DMS153 treated with DMSO at 0.1 percent for 48 hours (cell line): ENCODE measurements around the gene PRPH2.
"Not testable (repeated sequence)": the region's sequence is repeated elsewhere in the genome, so short reads cannot be mapped to it uniquely, and the experiment has no call there.

Experiments
- DNase-seq: peaks from one replicate; lab custom pipeline; 2025; ENCODE audit not compliant: unreplicated experiment; lab: John Stamatoyannopoulos, UW

PRPH2 gene

DNA sequence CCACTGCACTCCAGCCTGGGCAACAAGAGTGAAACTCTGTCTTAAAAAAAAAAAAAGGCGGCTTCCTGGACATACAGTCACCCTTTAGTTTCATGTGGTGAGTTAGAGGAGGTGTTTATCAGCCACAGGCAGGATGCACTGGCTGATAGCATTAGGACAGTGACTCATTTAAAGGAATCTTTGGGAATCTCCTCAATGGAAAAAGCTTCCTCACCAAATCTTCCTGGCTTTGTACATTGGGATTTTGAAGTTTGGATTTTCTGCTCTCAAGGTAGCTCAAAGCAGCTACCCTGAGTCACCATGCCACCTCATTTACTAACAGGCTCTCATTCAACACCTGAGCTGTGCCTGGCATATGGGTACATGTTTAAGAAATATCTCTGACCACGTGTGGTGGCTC is 20.2 kb downstream of the PRPH2 start:
- no peak for DNase-seq

- no peak for DNase-seq
Observed at GRCh38 chr6:42698217-42698616, 24.2 kb downstream of the PRPH2 start.

DNA sequence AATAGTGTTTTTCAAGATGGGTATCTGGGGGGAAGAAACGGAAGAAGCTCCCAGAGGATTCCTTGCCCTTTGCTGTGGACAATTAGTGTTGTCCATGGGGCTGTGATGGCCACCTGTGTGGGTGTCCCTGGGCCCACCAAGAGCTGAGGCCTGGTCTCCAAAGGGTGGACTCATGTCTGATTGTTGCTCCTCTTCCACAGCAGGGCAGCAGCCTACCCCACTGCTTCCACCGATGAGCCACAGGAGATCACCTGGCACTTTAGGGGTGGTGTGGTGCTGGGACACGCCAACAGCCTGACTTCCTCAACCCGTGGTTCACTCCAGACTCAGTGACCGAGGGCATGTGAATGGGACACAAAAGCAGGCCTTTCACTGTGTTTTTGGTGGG is 25.1 kb downstream of the PRPH2 start:
- DNase-seq, result no peak

DNA sequence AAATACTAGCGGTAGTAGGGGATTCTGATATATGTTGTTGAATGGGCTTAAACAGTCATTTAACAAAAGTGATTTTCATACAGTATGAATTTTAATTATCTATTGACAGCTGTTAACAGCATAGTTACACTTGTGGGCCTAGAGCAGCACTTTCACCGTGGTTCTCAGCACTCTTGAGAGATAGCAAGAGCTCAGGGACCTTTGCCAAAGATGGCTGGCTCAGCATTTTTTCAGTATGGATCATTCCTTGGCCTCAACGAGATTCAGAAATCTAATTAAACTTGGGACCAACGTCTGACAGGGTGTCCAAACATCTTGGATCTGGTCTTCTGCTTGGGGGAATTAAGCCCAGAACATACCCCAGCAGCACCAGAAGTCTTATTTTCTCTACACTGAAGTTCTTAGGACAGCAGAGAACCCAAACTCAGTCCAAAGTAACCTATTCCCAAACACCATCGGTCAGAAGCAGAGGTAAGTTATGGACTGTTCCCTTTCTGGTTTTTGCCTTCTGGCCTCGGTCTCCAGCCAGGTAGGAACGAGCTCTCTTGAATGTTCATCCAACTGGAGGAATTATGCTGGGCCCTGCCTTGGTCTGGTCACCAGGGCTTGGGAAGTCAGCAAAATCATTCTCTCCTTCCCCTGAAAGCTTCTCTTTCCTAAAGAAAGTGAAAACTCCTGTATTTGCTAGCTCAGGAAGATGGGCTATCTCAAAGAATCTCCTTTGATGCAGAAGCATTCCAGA is 25.7 kb downstream of the PRPH2 start:
- no peak for DNase-seq

DNA sequence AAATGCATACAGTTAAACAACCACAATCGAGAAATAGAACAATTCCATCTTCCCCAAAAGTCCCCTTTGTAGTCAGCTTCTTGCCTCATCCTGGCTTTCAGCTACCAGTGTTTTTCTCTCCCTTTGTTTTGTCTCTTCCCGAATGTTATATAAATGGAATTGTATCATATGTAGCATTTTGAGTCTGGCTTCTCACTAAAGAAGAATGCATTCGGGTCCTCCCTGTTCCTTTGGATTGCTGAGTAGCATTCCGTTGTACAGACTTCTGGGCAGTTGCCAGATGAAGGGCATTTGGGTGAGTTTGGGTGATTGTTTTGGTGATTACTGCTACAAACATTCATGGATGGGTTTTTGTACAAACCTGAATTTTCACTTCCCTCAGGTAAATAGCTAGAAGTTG is 27.8 kb downstream of the PRPH2 start:
- no peak for DNase-seq

DNA sequence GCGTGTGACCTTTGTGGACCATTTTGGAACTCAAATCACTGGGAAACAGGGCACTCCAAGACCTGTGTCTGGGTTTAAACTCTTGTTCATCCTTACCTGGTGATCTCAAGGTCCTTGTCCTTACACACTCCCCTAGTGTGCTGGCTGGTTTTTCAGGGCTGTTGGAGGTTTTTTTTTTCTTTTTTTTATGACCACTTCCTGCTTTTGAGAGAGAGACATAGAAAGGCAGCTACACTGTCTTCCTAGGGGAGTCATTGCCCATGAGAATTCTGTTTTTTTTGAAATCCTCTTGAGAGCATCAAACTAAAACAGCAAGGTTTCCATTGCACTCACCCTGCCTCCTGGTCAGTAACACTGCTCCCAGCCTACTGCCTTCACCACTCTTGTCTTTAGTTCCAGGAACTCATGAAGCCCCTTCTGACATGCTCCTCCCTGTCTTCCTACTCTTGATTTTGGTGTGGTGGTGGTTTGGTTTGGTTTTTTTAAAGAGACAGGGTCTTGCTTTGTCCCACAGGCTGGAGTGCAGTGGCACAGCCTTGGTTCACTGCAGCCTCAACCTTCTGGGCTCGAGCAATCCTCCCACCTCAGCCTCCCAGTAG is 28.6 kb downstream of the PRPH2 start:
- no peak for DNase-seq

DNA sequence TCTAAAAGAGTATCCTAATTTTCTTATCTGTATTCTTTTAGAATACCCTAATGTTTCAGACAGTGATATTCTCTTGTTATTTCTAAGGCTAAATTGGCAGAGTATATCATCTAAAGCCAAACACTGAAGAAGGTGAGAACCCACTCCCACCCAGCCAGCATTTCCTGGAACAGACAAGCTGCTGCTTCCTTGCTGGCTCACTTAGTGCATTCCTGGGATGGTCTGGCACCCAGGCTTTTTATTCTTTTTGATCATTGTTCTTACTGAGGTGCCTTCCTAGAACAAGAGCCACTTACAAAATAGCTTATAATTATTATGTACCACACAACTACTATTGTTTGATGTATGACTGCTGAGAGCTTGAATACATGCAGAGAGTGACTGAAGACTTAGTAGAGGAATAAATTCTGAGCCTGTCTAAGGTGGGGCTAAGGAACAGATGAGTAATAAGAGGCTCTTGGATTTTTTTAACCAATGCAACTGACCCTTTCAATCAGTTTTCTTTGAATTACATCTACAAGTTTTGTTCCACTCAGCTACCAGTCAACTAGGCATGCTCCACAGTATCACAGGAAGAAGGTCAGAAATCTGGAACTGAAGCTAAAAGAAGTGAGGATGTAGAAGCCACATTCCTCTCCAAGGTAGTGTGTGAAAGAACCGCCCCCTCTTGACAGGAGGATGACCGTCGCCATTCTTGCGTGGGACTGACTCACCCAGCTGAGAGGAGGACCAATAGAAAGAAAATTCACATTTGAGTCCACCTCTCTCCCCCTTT is 30.1 kb downstream of the PRPH2 start:
- no peak for DNase-seq

- DNase-seq, result no peak
Observed at GRCh38 chr6:42690872-42691271, 31.5 kb downstream of the PRPH2 start.

DNA sequence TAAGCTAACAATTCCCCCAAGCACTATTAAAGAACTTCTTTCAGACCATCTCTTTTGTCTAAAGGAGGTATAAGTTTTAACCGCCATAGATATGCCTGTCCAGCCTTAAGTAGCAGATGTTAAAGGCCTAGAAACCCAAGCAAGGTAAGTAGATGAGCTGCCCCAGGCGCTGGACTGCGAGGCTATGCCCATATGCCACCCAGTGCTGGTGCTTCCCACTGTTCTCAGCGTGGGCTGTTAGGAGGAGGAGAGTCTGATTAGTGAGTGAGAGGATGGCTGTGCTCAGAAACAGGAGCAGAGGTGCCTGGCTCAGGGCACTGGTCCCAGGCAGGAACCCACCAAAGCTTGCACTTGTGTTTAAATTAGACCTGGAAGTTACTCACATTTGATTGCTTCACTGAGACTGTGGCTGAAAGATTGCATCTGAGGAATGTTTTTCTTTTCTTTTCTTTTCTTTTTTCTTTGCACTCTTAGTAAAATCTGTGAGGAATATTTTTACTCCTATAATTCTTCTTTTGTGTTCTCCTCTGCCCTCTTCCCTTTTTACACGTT is 32.2 kb downstream of the PRPH2 start:
- DNase-seq, result no peak

GRCh38 chr6:42689371-42689770 is 33.0 kb downstream of the PRPH2 start:
- no peak for DNase-seq

DNA sequence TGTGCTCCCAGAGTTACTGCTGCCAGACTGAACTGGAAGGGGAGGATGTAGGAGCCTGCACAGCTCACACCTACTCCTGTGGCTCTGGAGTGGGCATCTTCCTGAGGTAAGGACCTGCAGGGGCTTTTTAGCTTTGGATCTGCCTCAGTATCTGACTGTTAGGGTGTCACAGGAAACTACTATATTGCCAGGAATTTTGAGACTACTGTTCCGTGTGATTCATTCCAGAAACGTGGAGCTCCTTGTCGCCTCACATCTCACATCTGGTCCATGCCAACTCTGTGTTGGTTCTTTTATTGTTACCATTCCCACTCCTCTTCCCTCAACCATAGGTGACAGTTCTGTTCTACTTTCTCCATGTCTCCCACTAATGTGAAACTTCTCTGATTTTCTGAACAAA is 34.1 kb downstream of the PRPH2 start:
- no peak for DNase-seq

DNA sequence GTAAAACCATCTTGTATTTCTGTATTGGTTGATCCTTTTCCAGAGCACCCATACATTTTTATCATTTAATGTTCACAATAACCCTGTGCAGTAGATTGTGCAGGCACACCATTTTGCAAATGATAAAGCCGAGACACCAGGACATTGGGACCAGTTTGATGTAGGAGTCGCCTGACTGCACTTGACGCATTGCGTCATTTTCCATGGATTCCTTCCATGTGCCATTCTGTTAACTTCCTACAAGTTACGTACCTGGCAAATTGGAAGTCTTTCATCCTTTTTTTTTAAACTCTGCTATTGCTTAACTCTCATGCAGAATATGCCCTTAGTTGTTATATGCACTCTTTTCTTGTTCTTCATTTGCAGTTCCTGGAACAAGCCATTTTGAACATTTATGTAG is 43.0 kb downstream of the PRPH2 start:
- no peak for DNase-seq

- DNase-seq, result no peak
Observed at GRCh38 chr6:42674780-42675179, 47.6 kb downstream of the PRPH2 start.

DNA sequence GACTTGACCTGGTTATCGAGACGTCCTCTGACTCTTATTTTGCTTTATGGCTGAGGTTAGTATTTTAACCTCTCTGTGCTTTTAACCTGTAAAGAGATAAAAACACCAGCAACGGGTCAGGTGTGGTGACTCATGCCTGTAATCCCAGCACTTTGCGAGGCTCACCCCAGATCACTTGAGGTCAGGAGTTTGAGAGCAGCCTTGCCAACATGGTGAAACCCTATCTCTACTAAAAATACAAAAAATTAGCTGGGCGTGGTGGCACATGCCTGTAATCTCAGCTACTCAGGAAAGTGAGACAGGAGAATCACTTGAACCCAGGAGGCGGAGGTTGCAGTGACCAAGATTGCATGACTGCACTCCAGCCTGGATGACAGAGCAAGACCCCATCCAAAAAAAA is 48.0 kb downstream of the PRPH2 start:
- not testable (repeated sequence) for DNase-seq

DNA sequence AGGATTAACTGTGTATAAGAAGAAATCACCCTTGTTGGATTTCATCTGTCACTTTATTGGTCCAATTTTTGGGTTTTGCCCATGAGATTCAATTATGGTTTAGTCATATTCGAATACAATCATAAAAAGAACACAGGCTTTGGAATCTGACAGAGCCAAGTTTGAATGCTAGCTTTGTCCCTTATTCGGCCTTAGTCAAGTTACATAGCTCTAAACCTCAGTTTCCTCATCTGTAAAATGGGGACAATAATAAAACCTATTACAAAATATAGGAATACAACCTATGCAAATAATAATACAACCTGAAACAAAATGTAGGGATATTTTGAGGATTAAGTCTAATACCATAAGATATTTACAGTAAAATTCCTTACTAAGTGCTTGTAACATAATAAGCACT is 57.7 kb downstream of the PRPH2 start:
- no peak for DNase-seq

- DNase-seq, result peak; percentile 76
Observed at GRCh38 chr6:42661540-42662153, 60.8 kb downstream of the PRPH2 start.

- DNase-seq, result no peak
Observed at GRCh38 chr6:42659806-42660205, 62.6 kb downstream of the PRPH2 start.

DNA sequence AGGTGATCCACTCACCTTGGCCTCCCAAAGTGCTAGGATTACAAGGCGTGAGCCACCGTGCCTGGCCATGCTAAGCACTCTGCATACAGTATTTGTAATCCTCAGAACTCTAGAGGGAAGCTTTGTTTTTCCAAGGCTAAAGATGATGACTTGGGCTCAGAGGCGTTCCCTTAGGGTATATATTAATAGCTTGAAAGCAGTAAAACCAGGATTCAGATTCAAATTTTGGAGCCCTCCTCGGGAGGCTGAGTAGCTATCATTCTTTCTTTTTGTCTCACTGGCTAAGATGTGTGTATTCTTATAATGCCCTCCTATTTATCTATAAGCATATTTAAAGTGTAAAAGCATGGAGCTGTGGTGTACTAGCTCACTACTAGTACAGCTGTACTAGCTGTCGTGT is 68.5 kb downstream of the PRPH2 start:
- no peak for DNase-seq

DNA sequence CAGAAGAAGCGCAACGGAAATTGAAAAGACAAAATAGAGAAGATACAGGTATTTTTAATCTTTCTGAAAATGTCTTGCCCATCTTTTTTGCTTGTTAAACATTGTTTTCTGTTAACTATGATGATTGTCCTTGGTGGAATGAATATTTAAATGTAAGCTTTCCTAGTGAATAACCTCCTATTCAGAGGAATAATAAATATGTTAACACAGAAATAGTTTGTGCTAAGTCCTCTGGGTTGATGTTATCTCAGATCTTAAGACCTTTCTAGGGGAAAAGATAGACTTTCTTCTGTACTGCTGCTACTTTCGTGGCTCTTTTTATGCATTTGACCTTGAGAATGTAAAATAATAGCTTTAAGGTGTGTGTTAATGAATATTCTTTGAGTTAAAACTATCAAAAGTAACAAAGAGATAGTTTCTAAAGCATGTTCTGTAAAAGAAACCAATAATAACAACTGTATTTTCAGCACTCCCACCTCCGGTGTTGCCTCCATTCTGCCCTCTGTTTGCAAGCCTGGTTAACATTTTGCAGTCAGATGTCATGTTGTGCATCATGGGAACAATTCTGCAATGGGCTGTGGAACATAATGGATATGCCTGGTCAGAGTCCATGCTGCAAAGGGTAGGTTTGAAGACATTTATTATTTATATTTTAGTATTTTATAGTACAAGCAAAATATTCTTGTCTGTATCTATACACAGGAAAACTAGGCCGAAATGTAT is 70.2 kb downstream of the PRPH2 start:
- no peak for DNase-seq
